T-helper 2 cell treated with Interferon-gamma antibody and Interleukin-4, amounts not matched to agents 100 ng/mL and 5 ng/mL, for 36 hours (primary cell): ENCODE results near the gene PHLPP1. TPM values are rescaled to one million over a fixed set of nuclear protein-coding genes. Genes with fewer than 3 reads are reported as not detected.

Experiments used
- intact Hi-C: fragments of 100-400 bp; cut with micrococcal nuclease; formaldehyde crosslinking; loops from one replicate; pipeline ENCODE4 v1.15.1; 2023
- total RNA-seq: library from RNA; stranded (reverse); gene quantifications from 2 replicates; pipeline ENCODE4 v1.2.3, GENCODE V29; 2022

PHLPP1 gene
- total RNA-seq, 1 donor from 2014 or later: 12.7 TPM

DNA sequence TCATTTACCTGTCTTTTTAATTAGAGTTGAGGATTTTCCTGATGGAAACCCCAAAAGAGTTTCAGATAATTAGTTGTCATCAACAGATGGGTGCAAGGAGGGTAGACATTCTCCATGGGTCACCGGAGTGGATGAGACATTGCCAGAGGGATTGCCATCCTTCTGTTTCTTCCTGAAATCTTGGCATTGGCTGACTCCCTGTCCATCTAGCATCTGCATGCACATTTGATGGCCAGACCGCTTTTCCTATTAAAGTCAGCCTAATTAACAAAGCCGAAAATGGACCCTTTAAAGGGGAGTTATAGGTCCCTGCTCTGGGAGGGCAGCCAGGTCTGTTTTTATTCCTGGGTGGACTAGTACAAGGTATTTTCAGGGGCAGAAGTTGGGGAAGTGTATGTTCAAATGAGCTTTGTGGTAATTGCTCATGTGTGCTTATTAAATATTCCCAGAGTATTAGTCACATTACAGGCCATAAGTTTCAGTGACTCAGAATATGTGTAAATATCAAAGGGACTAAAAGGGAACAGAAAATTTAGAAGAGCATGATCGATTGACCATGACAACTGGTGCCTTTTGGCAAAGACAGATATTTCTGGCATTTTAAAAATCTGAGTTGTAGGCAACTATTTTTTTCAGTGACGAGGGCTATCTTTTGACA, 209.8 kb downstream of the PHLPP1 start:
- intact Hi-C loops: no loop called here

DNA sequence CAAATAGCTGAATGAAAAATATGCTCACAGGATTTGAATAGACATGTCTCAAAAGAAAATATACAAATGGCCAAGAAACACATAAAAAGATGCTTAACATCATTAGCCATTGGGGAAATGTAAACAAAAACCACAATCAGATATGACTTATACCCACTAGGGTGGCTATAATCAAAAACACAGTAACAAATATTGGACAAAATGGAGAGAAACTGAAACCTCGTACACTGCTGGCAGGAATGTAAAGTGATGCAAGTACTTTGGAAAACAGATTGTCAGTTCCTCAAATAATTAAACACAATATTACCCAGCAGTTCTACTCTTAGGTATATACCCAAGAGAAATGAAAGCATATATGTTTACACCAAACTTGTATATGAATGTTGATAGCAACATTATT, 213.0 kb downstream of the PHLPP1 start:
- intact Hi-C loops: no loop called here

DNA sequence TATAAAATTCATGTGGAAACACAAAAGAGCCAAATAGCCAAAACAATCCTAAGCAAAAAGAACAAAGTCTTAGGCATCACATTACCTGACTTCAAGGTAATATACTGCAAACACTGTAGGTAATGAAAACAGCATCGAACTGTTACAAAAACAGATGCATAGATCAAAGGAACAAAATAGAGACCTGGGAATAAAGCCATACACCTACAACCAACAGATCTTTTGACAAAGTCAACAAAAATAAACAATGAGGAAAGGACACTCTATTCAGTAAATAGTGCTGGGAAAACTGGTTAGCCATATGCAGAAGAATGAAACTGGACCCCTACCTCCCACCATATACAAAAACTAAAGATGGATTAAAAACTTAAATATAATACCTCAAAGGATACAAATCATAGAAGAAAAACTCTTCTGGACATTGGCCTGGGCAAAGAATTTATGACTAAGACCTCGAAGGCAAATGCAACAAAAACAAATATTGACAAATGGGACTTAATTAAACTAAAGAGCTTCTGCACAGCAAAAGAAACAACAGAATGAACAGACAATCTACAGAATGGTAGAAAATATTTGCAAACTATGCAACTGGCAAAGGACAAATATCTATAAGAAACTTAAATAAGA, 218.0 kb downstream of the PHLPP1 start:
- intact Hi-C loops: loop anchor here (10.0 kb wide), 1 partner anchor 59 kb away; no protein-coding TSS in a partner anchor

DNA sequence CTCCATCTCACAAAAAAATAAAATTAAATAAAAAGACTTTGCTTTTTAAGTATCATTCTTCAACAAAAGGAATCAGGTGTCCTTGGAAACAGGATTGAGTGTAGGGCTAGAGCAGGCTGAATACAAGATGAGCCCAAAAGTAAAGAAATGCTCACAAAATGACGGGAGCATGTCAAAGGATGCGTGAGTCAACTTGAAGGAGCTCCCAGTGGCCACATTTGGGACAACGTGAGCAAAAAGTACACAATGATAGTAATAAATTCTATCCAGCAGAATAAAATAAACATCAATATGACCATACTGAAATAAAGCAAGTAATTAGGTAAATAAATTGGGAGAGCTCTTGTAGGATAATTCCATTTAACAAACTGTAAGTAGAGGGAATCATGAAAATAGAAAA, 220.7 kb downstream of the PHLPP1 start:
- intact Hi-C loops: loop anchor here (10.0 kb wide), 1 partner anchor 61 kb away; no protein-coding TSS in a partner anchor

DNA sequence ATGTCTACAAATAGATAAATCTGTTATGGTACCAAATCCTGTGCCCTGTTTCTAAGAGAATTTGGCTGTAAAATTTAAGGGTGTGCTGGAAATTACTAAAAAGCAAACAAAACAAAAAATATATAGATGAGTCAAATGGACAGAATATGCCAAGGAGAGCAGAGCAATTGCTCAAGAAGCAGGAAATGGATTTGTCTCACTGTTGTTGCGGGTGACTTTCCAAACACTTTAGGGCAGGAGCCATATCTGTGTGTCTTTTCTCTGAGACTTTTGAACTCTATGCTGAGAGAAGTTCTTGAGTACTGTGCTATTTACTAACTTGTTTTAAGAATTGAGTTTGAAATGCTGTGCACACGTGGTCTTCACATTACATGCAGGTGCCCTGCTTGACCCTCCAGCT, 221.7 kb downstream of the PHLPP1 start:
- intact Hi-C loops: loop anchor here (10.0 kb wide), 1 partner anchor 62 kb away; no protein-coding TSS in a partner anchor

DNA sequence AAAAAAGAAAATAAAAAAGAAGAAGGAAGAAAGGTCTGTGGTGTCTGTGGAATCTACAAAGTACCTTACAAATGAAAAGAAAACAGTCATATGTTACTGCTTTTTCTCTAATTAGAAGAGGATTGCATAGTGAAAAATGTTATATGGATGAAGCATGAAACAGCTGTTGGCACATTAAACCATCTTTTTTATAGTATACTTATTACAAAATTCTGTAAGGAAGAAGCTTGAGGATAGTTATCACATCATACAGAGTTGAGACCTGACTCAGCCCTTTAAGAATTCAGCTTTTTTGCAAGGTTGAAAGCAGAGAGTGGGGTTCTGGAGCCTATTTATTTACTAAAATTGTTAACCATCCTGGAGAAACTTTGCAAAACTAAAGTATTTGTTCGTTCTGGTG, 222.7 kb downstream of the PHLPP1 start:
- intact Hi-C loops: loop anchor here (10.0 kb wide), 1 partner anchor 63 kb away; no protein-coding TSS in a partner anchor

DNA sequence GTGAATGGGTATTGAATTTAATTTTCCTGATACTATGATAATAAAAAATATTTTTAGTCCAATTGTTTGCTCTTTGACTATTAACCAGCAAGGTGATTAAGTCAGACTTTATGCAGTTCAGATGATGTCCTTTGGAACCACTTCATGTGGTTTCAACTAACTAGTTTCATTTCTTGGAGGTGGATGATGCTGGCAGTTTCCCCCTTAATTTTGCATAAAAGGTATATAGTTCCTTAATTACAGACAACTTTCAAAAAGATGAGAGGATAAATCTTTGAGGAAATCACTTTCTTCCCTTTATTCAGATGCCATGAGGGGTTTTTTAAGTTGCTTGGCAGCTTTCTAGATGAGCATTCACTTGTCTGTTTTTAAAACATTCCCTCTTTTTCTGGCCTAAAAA, 223.1 kb downstream of the PHLPP1 start:
- intact Hi-C loops: loop anchor here (10.0 kb wide), 1 partner anchor 64 kb away; no protein-coding TSS in a partner anchor

DNA sequence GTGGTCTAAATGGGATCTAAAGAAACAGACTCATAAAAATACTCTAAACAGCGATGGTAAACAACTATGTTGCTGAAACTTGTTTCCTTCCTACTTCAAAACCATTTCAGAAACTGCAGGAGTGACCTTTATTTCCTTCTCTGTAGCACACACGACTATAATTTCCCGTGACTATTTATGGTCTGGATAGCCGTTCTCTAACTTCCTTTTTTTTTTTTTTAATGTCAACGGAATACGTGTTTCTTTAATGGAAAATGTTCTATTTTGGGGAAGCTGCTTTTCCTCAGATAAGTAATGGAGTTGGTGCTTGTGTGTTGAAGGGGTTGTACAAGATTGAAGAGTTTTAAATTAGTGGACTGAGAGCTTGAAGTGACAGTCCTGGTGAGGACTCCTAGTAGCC, 224.1 kb downstream of the PHLPP1 start:
- intact Hi-C loops: loop anchor here (10.0 kb wide), 1 partner anchor 65 kb away; no protein-coding TSS in a partner anchor

DNA sequence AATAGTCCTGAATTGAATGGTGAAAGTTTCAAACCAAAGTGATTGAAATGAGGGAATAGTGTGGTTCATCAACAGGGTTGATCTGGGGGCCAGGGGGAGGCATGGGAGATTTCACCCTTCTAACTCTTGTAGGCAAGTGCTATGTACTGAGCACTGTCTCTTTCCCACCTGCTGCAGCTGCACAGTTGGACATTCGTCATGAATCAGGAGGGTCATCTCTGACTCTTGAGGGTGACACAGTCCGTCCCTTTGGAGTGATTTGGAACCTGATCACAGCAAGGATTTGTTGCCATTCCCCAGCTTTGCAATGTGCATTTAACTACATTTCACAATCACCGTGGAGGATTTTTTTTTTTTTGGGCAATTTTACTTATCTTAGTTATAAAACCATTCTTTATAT, 224.6 kb downstream of the PHLPP1 start:
- intact Hi-C loops: loop anchor here (10.0 kb wide), 1 partner anchor 65 kb away; no protein-coding TSS in a partner anchor

DNA sequence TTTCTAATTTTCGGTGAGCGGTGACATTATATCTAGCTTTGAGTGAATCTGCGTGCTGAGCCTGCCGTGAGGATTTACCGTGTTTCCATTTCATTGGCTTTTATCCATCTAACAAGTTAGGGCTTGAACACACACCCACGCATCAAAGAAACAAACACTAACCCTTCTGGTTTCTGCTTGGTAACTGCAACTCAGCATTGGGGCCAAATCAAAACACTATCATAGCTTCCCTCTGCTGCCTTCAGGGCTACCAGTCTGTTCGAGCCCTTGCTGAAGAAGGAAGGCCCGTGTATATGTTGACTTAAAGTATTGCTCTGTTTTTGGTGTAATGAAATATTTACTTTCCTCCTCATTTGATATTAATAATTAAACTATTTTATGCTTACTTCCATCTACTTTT, 227.2 kb downstream of the PHLPP1 start:
- intact Hi-C loops: no loop called here

DNA sequence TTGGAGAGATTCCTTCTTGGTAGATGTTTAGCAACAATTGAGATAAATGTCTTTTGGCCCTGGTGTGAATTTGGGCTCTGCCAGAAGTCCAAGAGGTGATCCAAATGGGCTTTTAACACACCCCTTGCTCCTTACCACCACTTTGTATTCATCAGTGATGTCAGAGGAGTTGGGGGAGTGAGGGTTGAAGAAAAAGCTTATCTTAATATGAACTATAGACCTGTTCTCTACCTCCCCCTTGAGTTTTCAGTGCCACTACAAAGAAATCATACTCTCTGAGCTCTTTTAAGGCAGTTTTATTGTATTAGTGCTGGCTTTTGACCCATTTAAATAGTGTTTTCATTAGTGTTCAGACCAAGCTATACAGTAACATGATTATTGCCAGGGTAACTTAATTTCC, 229.1 kb downstream of the PHLPP1 start:
- intact Hi-C loops: no loop called here

DNA sequence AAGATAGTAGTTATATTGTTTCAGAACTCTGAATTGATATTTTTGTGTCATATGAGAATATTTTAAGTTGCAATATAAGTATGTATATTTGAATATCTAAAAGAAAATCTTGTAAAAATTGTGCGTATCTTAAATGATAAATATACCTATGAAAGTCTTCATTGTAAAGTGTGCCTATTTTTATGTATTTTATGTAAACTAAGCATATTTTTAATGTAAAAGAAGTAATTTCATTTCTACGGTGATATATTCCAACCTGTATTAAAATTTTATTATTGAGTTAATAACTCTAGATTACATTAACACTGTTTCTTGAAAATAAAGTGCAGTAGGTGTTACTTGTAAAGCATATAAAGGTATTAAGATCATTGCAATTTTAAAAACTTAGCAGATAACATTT, 233.4 kb downstream of the PHLPP1 start:
- intact Hi-C loops: no loop called here

DNA sequence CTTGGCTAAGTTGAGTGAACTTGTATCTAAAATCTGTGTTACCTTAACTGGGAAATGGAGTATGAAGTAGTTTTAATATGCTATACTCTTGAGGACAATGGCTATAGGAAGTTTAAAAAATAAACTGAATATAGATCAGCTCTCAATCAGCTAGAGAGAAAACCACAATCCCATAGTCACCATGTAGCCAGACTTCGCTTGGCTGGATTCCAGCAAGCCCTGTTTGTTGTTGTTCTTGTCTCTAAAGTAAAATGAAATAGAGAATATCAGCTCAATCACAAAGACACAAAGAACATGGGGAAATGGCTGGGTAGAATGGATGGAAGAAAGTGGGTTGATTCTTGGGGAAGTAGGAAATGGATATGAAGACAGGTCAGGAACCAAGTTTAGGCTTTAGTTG, 234.9 kb downstream of the PHLPP1 start:
- intact Hi-C loops: loop anchor here (5.0 to 10.0 kb wide), 2 partner anchors 68 to 765 kb away; partner anchors contain the start of genes PIGN and RELCH

DNA sequence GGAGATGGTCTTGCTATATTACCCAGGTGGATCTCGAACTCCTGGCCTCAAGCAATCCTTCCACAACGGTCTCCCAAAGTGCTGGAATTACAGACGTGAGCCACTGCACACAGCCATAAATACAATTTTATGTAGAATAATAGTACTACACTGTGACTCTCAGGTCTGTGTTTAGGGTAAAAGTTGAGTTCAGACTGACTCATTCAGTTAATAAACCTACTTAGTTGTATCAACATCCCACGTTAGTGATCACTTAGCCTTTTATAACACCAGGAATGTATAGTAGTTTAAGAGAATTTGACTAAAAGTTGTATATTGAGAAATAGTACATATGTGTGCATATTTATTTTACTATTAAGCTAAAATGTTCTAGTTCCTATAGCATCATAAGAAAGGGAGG, 237.5 kb downstream of the PHLPP1 start:
- intact Hi-C loops: loop anchor here (5.0 to 10.0 kb wide), 2 partner anchors 71 to 768 kb away; partner anchors contain the start of genes PIGN and RELCH

DNA sequence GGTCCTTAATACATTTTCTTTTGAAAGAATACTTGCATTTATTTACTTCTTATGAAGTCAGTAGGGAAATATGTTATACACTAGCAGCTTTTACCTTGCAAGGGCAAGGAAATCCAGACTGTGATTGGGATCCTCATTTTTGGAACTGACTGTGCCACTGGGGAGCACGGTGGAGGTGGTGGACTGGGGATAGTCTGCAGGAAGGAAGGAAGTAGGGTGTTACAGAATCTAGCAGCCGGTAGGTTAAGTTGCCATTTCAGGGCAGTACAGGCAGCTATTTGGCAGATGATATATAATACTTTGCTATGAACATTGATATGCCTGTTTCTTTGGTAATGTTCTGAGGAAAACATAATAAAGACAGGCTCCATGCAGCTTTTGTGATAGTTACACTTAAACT, 238.3 kb downstream of the PHLPP1 start:
- intact Hi-C loops: loop anchor here (5.0 to 10.0 kb wide), 2 partner anchors 71 to 769 kb away; partner anchors contain the start of genes PIGN and RELCH

DNA sequence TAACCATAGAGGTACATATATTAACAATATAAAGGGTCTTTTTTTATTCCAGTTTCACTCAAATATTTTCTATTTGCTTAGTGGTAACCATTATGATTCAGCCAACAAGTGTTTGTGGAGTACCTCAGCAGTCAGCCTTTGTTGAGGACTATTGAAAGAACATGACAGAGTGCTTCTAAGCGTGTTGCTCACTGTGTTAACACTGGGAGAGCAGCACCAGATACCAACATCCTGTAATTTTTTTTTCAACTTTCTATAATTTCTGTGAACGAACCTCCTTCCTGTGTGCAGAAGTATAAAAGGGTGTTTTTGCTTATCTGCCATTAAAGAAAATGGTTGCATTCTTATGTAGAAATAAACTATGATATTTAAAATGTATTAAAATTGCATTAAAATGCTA, 239.0 kb downstream of the PHLPP1 start:
- intact Hi-C loops: loop anchor here (5.0 to 10.0 kb wide), 2 partner anchors 72 to 770 kb away; partner anchors contain the start of genes PIGN and RELCH

DNA sequence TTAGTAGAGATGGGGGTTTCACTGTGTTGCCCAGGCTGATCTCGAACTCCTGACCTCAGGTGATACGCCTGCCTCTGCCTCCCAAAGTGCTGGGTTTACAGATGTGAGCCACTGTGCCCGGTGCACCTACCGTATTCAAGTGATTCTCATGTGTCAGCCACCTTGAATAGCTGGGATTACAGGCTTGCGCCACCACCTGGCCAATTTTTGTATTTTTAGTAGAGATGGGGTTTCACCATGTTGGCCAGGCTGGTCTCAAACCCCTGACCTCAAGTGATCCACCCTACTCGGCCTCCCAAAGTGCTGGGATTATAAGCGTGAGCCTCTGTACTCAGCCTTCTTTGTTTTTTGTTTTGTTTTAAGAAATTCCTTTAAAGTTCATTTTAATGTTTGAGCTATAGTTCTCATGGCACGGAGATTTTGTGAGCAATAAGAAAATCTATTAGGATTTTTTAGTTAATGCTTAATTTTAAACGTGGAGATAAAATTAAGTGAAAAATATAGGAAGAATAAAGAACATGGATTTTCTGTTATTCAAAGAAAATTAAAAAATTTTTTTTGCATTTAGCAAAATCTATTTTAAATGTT, 242.6 kb downstream of the PHLPP1 start:
- intact Hi-C loops: loop anchor here (1.0 to 10.0 kb wide), 4 partner anchors 156 to 773 kb away; partner anchors contain the start of genes PHLPP1, PIGN and RELCH

DNA sequence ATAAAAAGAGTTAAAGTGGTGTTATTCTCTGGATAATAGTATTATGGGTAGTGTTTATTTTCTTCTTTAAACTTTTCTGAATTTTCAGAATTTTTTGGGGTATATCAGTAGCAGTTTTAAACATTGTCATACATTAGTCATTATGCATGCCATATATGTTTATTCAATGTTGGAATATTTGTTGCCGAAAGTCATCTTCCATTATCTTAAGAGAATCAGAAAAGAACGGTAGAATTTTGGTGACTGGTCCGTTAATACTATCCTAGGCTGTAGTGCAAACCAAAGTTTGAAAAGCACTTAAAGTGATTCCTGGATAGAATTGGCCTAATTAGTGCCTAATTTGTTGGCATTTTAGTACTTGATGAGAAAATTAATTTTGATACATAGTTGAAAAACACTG, 244.1 kb downstream of the PHLPP1 start:
- intact Hi-C loops: loop anchor here (2.0 to 10.0 kb wide), 3 partner anchors 157 to 775 kb away; partner anchors contain the start of genes PIGN and RELCH

DNA sequence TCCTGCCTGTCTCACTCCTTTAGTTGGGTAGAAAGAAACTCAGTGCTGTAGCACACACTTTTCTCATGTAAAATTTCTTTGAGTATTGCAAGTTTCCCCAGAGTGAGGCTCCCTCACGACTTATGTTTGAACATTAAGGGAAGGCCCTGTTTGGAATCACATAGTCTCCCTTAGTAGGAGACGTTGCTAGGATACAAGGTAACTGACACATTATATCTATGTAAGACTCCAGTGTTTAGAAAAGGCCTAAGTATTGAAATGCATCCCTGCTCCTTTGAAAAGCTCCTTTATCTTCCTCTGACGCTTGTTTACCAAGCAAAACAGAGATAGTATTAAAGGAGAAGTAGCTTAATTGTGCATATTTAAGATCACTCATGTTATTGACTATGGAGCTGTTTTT, 248.2 kb downstream of the PHLPP1 start:
- intact Hi-C loops: no loop called here

DNA sequence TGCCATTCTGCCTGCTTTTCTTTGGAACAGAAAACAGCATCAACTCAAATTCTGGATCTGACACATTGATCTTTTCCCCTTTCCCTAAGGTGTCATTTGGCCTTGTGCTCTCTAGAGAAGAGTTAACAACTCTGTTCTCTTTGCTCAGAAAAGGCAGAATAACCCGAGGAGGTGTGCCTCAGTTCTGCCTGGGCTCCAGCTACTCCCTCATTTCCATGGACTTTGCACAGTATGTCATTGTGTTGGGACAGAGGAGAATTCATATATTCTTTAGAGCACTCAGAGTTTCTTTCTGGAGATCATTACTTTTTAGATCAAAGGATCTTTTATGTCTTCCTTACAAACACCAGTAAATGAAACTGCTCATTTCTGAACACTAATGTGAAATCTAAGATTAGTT, 249.1 kb downstream of the PHLPP1 start:
- intact Hi-C loops: no loop called here

DNA sequence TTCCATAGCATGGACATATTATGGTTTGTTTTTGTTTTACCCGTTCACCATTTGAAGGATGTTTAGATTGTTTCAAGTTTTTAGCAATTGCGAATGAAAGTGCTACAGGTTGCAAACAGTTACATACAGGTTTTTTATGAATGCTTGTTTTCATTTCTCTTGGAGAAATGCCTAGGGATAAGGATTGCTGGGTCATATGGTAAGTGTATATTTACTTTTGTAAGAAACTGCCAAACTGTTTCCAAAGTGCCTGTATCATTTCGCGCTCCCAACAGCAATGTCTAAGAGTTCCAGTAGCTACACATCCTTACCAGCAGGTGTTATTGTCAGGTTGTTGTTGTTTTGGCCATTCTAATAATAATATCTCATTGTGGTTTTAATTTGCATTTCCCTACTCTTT, 251.7 kb downstream of the PHLPP1 start:
- intact Hi-C loops: no loop called here

DNA sequence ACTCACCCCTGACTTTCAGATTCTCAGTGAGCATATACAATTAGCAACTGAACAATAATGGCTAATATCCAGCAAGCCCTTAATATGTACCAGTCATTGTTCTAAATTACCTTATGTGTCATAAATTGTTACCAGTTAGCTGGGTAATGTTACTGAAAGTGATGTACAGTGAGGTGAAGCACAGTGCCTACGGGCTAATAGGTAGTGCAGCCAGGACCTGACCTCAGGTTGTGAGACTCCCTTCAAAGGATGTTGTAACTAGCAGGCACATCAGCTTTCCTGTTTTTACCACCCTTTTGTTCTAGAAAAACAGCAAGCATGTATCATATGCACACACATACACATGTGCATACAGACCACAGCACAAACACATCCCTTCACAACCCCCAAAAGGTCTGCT, 258.3 kb downstream of the PHLPP1 start:
- intact Hi-C loops: no loop called here
